Thyroid gland (tissue), 4 donors: ENCODE measurements around the gene GLIS1.

Source experiments
- POLR2A ChIP-seq, 2 donors: fragments of 450-650 bp; IDR thresholded peaks; one replicate each; pipeline ENCODE4 v1.6.1; 2017; ENCODE audit warnings: antibody characterized with exemption in 2 of 2, mild to moderate bottlenecking in 2 of 2, moderate library complexity in 1 of 2
- TF ChIP-seq, protein P1 (sequence below), 6 experiments: fragments of 200-600 bp in 3 of 6; fragments of 450-650 bp in 3 of 6; sonication (generic) in 3 of 6; IDR thresholded peaks; one replicate each; pipeline ENCODE4 v1.5.1; 2016 to 2019; ENCODE audit warnings: antibody characterized with exemption in 6 of 6, mild to moderate bottlenecking in 2 of 6, inconsistent platforms in 1 of 6, moderate library complexity in 1 of 6

DNA sequence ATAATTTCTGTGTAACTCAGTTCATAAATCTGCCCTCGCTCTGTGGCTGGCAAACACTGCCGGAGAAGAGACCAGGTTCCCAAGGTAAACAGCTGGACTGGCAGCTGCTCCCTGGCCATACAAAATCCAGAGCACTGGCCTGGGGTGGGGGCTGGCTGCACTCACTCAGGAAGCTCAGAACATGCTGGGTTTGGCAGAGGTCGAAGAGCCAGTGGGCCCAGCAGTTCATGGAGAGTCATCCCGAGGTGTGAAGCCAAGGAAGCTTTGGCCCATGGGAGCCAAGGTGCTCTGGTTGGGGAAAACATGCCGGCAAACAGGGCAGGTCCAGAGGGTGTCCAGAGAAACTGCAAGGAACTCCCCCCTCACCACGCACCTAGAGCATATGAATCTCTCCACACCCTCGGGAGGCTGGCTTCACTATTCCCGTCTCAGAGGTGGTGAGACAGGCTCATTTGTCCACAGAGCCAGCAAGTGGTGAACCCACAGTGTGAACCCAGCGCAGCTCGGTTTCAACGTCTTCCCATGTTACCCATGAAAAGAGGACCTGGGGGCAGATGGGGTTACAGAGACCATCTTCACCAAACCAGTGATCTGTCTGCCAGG, 177.4 kb downstream of the GLIS1 start:
- TF ChIP-seq, protein P1, sequence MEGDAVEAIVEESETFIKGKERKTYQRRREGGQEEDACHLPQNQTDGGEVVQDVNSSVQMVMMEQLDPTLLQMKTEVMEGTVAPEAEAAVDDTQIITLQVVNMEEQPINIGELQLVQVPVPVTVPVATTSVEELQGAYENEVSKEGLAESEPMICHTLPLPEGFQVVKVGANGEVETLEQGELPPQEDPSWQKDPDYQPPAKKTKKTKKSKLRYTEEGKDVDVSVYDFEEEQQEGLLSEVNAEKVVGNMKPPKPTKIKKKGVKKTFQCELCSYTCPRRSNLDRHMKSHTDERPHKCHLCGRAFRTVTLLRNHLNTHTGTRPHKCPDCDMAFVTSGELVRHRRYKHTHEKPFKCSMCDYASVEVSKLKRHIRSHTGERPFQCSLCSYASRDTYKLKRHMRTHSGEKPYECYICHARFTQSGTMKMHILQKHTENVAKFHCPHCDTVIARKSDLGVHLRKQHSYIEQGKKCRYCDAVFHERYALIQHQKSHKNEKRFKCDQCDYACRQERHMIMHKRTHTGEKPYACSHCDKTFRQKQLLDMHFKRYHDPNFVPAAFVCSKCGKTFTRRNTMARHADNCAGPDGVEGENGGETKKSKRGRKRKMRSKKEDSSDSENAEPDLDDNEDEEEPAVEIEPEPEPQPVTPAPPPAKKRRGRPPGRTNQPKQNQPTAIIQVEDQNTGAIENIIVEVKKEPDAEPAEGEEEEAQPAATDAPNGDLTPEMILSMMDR (IDR thresholded peaks at IDR 0.05), result no peak
- no peak for TF ChIP-seq POLR2A (IDR thresholded peaks at IDR 0.05)
